D341Med (cell line): ENCODE data around the gene ATG16L1.
"Not testable (repeated sequence)": the region's sequence is repeated elsewhere in the genome, so short reads cannot be mapped to it uniquely, and the experiment has no call there.

Source experiments
- DNase-seq: peaks from one replicate; pipeline ENCODE4 v3.0.0; 2012; ENCODE audit warnings: low spot score

Gene ATG16L1

GRCh38 chr2:233334915-233335314, 83.4 kb downstream of the ATG16L1 start:
- no peak for DNase-seq

- DNase-seq: not testable (repeated sequence)
These were observed 84.6 kb downstream of the ATG16L1 start for GRCh38 chr2:233336091-233336490.

DNA sequence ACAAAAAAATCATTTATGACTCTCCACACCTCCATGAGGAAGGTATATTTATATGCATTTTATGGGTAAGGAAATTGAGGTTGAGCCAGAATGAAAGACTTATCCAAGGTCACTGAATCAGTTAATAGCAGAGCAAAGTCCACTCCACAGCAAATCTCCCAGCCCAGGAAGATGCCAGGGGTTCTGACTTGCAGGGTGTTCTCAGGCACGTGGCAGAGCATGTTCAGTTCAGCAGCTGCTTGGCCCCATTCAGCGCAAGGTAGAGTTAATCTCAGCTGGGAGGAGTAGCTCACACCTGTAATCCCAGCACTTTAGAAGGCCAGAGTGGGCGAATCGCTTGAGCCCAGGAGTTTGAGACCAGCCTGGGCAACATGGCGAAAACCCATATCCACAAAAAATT, 85.1 kb downstream of the ATG16L1 start:
- DNase-seq: no peak

- DNase-seq: no peak
These were observed 86.6 kb downstream of the ATG16L1 start for GRCh38 chr2:233338046-233338445.

GRCh38 chr2:233338812-233339368, 87.4 kb downstream of the ATG16L1 start:
- no peak for DNase-seq

DNA sequence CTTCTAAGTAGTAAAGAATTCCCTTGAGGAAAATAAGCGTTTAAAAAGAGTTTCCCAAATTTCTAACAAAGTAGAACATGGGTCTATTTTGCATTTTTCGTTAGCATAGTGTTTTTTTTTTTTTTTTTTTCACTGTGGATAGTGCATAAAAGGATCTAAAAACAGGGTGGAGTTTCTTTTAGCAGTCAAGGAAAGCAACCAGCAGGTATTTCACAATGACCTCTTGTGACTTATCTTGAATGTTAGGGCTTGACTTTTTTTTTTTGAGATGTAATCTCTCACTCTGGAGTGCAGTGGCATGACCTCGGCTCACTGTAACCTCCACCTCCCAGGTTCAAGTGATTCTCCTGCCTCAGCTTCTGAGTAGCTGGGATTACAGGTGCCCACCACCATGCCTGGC, 88.0 kb downstream of the ATG16L1 start:
- no peak for DNase-seq

DNA sequence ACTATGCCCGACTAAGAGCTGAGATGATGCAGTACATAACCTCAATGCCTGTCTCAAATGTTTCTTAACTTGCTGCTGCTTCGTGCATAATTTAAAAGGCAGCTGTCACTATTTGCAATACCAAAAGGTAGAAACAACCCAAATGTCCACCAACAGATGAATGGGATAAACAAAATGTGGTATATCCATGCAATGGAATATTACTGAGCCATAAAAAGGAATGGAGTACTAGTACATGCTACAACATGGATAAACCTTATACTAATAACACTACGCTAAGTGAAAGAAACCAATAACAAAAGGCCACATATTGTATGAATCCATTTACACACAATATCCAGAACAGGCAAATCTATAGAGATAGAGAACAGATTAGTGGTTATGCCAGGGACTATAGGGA, 89.8 kb downstream of the ATG16L1 start:
- DNase-seq: no peak

- peak; percentile 50 for DNase-seq
These were observed 90.8 kb downstream of the ATG16L1 start for GRCh38 chr2:233342301-233342700.

- no peak for DNase-seq
These were observed 91.8 kb downstream of the ATG16L1 start for GRCh38 chr2:233343171-233343705.
